ENCODE data around the gene NCBP3. TPM values are rescaled to one million over a fixed set of nuclear protein-coding genes. Genes with fewer than 3 reads are reported as not detected.

Gene NCBP3
- total and polyA plus RNA-seq, 2 of the 8 experiments (the other 6 are each of a cell fraction or from before 2014, with no cell fraction given): 19.6 to 46.1 TPM

DNA sequence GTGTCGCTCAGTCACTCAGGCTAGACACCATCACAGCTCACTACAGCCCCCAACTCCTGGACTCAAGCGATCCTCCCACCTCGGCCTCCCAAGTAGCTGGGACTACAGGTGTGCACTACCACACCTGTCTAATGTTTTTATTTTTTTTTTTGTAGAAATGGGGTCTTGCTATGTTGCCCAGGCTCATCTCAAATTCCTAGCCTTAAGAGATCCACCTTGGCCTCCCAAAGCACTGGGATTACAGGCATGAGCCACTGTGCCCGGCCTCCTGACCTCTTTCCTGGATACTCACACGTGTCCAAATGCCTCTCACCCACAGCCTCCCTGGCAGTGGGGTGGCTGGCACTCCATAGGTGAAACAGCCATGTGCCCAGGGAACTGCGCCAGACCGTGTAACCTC, 29.3 kb upstream of the NCBP3 start:
- H3K27me3 ChIP-seq (replicated peaks in 1 of 4; ENCODE audit: control insufficient read depth in 3 of 4, extremely low read depth in 1 of 4, insufficient read depth in 3 of 4, low read length in 3 of 4): no peaks in the 10 kb centered on the region
- no peaks in the 10 kb centered on the region for H3K23me2 ChIP-seq (ENCODE audit: low read depth, low read length)
- no peak overlapping the region for H3K56ac ChIP-seq (replicated peaks; ENCODE audit: insufficient read length, low read depth, low read length)
- H4K5ac ChIP-seq (ENCODE audit: insufficient read length, low read depth, low read length): no peak overlapping the region
- no peaks in the 10 kb centered on the region for H3K4me1 ChIP-seq (replicated peaks in 1 of 4; ENCODE audit: control insufficient read depth in 3 of 4, insufficient read depth in 4 of 4, low read length in 3 of 4)
- peaks cover 0 to 3% of the 10 kb centered on the region in 2 experiments for H4K20me1 ChIP-seq (replicated peaks in 1 of 2; ENCODE audit: control insufficient read depth in 1 of 2, insufficient read depth in 2 of 2, low read length in 2 of 2)
- no peak overlapping the region for H3K18ac ChIP-seq (ENCODE audit: extremely low read depth, low read length)
- no peak overlapping the region for H2BK12ac ChIP-seq (ENCODE audit: low read depth, low read length)
- DNase-seq (ENCODE audit: low read depth in 1 of 2, low spot score in 2 of 2) (no peak), FAIRE-seq (no peak)
- no peaks in the 10 kb centered on the region for H3K79me2 ChIP-seq (ENCODE audit: control insufficient read depth in 1 of 2, insufficient read depth in 2 of 2, low read length in 2 of 2)
- ChIA-PET CTCF (ENCODE audit: partially characterized antibody) (no interaction called here), POLR2A (ENCODE audit: partially characterized antibody) (no interaction called here)
- peaks cover 0 to 8% (median 4%) of the 10 kb centered on the region in 4 experiments; a peak in 2 of 8 replicates for H3K36me3 ChIP-seq (ENCODE audit: control insufficient read depth in 2 of 4, insufficient read depth in 4 of 4, low read length in 3 of 4)
- H3K9ac ChIP-seq (replicated peaks in 1 of 4; ENCODE audit: extremely low read depth in 1 of 4, low read depth in 3 of 4, low read length in 3 of 4): no peak overlapping the region
- no peak overlapping the region for H2BK120ac ChIP-seq (replicated peaks; ENCODE audit: low read depth, low read length)
- no peak overlapping the region for H3K27ac ChIP-seq (ENCODE audit: low read depth, low read length)
- no peak overlapping the region for H3K23ac ChIP-seq (ENCODE audit: insufficient read length)
- H2BK20ac ChIP-seq (ENCODE audit: low read length): no peak overlapping the region
- H2BK5ac ChIP-seq (ENCODE audit: low read depth, low read length): no peak overlapping the region
- no peak overlapping the region for H3K4ac ChIP-seq (replicated peaks; ENCODE audit: insufficient read length, low read depth, low read length)
- H2AFZ ChIP-seq (ENCODE audit: low read length): no peak overlapping the region
- H3K4me2 ChIP-seq (ENCODE audit: insufficient read depth in 1 of 2, low read depth in 2 of 2, low read length in 2 of 2): no peak overlapping the region
- no peaks in the 10 kb centered on the region for H3K9me3 ChIP-seq (ENCODE audit: insufficient read depth in 2 of 2, low read depth in 1 of 2, low read length in 1 of 2)
- H3K14ac ChIP-seq (ENCODE audit: insufficient read length): no peak overlapping the region
- H4K8ac ChIP-seq (ENCODE audit: extremely low read depth, insufficient read depth, low read length): no peak overlapping the region
- no peak overlapping the region for H2AK5ac ChIP-seq (ENCODE audit: low read depth, low read length)
- no peak overlapping the region for H2BK15ac ChIP-seq (ENCODE audit: low read length)
- TF ChIP-seq MAFK (IDR thresholded peaks at IDR 0.05; ENCODE audit: low read depth, low read length) (no peak), SP4 (IDR thresholded peaks at IDR 0.05; ENCODE audit: low read length) (no peak), CTBP2 (IDR thresholded peaks at IDR 0.05; ENCODE audit: borderline replicate concordance, insufficient read depth, insufficient read length, low read length) (no peak), BCL11A (IDR thresholded peaks at IDR 0.05; ENCODE audit: low read depth in 2 of 2, low read length in 2 of 2) (no peak), RFX5 (IDR thresholded peaks at IDR 0.05; ENCODE audit: borderline replicate concordance, low read depth, low read length) (no peak), SRF (IDR thresholded peaks at IDR 0.05; ENCODE audit: low read depth, low read length) (no peak), PHF8 (conservative IDR thresholded peaks at IDR 0.05; ENCODE audit: low read depth, low read length) (no peak), BRCA1 (IDR thresholded peaks at IDR 0.05; ENCODE audit: low read depth, low read length) (no peak)
- TF ChIP-seq, protein P1, sequence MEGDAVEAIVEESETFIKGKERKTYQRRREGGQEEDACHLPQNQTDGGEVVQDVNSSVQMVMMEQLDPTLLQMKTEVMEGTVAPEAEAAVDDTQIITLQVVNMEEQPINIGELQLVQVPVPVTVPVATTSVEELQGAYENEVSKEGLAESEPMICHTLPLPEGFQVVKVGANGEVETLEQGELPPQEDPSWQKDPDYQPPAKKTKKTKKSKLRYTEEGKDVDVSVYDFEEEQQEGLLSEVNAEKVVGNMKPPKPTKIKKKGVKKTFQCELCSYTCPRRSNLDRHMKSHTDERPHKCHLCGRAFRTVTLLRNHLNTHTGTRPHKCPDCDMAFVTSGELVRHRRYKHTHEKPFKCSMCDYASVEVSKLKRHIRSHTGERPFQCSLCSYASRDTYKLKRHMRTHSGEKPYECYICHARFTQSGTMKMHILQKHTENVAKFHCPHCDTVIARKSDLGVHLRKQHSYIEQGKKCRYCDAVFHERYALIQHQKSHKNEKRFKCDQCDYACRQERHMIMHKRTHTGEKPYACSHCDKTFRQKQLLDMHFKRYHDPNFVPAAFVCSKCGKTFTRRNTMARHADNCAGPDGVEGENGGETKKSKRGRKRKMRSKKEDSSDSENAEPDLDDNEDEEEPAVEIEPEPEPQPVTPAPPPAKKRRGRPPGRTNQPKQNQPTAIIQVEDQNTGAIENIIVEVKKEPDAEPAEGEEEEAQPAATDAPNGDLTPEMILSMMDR (IDR thresholded peaks at IDR 0.05; ENCODE audit: control extremely low read depth in 1 of 3, insufficient read depth in 1 of 3, low read depth in 1 of 3, low read length in 3 of 3): no peak
- H4K91ac ChIP-seq (replicated peaks; ENCODE audit: insufficient read length, low read length): no peak overlapping the region
- WGBS, 2 experiments (ENCODE audit: extremely low coverage in 1 of 2, insufficient coverage in 1 of 2, insufficient read length in 1 of 2, insufficient replicate concordance in 2 of 2, low coverage in 1 of 2, low lambda C conversion rate in 2 of 2, missing lambda C conversion rate in 1 of 2): 93% methylated on average over 7 of the region's 7 CpGs; no CpG with 5 or more reads in 1 of the 2 experiments
- no peaks in the 10 kb centered on the region; the same call in 1 of the 2 replicates for H3K79me1 ChIP-seq (ENCODE audit: low read depth, low read length)
- no peak overlapping the region for H3K4me3 ChIP-seq (ENCODE audit: extremely low read depth in 1 of 4, insufficient read depth in 2 of 4, low read depth in 3 of 4, low read length in 4 of 4)
